K562 (cell line): ENCODE results near the gene SLC34A1. TPM values are rescaled to one million over a fixed set of nuclear protein-coding genes. Genes with fewer than 3 reads are reported as not detected.

ENCODE experiments used
- ETV1 ChIP-seq: fragments of 450-650 bp; conservative IDR thresholded peaks from 2 replicates; pipeline ENCODE4 v1.6.1; 2016; ENCODE audit warnings: missing genetic modification characterization, control low read depth, low read depth, missing compliant biosample characterization
- HBP1 ChIP-seq: fragments of 450-650 bp; formaldehyde crosslinking; IDR thresholded peaks from 2 replicates; pipeline ENCODE4 v1.4.0; 2022; ENCODE audit warnings: missing genetic modification characterization
- SP1 ChIP-seq: sonication (generic); formaldehyde crosslinking; IDR thresholded peaks from 2 replicates; pipeline ENCODE4 v1.8.1; 2022; ENCODE audit warnings: mild to moderate bottlenecking, missing genetic modification reagents
- THAP7 ChIP-seq: fragments of 250-450 bp; sonication (Bioruptor Pico); IDR thresholded peaks from 2 replicates; pipeline ENCODE4 v1.5.0; 2021
- THRB ChIP-seq: fragments of 450-650 bp; formaldehyde crosslinking; conservative IDR thresholded peaks from 2 replicates; pipeline ENCODE4 v1.4.0; 2022; ENCODE audit warnings: mild to moderate bottlenecking, missing genetic modification characterization
- ZNF143 ChIP-seq: sonication (generic); formaldehyde crosslinking; IDR thresholded peaks from 2 replicates; pipeline ENCODE4 v1.9.0; 2022; ENCODE audit warnings: mild to moderate bottlenecking, missing genetic modification reagents
- ZNF766 ChIP-seq: fragments of 200-800 bp; sonication (Bioruptor generic); conservative IDR thresholded peaks from 2 replicates; pipeline ENCODE4 v1.6.1; 2016; ENCODE audit warnings: missing genetic modification characterization, missing compliant biosample characterization
- ZNF778 ChIP-seq: fragments of 450-650 bp; formaldehyde crosslinking; IDR thresholded peaks from 2 replicates; pipeline ENCODE4 v1.4.0; 2020; ENCODE audit warnings: mild to moderate bottlenecking, moderate library complexity
- polyA plus RNA-seq, 8 experiments: library from polyadenylated mRNA; depleted of rRNA in 4 of 8; stranded (reverse) in 5 of 8; unstranded in 3 of 8; fragments of >200 nt; fragmentation: Nextera tagmentation in 2 of 8; fragmentation: Illumina TruSeq in 1 of 8; extraction: Ambion mirVana in 2 of 8; extraction: Trizol in 1 of 8; gene quantifications; 2 replicates each; pipeline versions ENCODE4 v1.2.1 to v1.2.3, GENCODE V29; 2011 to 2014; ENCODE audit warnings: inconsistent platforms in 1 of 8, missing spikeins in 1 of 8
- total RNA-seq, 7 experiments: library from RNA; depleted of rRNA in 6 of 7; stranded (reverse); fragments of >200 nt in 6 of 7; fragmentation: Illumina TruSeq in 2 of 7; extraction: Trizol in 2 of 7; gene quantifications; 2 replicates each; pipeline versions ENCODE4 v1.2.1 to v1.2.3, GENCODE V29; 2011 to 2021; ENCODE audit warnings: low replicate concordance in 1 of 7
- TF ChIP-seq, protein P1 (sequence below): fragments of 250-450 bp; sonication (Bioruptor Pico); IDR thresholded peaks from 2 replicates; pipeline ENCODE4 v1.4.0; 2020; ENCODE audit warnings: mild to moderate bottlenecking, moderate library complexity
- TF ChIP-seq, protein P2 (sequence below): sonication (generic); formaldehyde crosslinking; IDR thresholded peaks from 2 replicates; pipeline ENCODE4 v1.8.0; 2023; ENCODE audit warnings: missing genetic modification reagents, mild to moderate bottlenecking, borderline replicate concordance
- TF ChIP-seq, protein P3 (sequence below): fragments of 250-450 bp; sonication (Bioruptor Pico); IDR thresholded peaks from 2 replicates; pipeline ENCODE4 v1.4.0; 2020

SLC34A1 gene
- total and polyA plus RNA-seq, 9 of the 15 experiments (the other 6 are each of a cell fraction or from before 2014, with no cell fraction given): not detected

DNA sequence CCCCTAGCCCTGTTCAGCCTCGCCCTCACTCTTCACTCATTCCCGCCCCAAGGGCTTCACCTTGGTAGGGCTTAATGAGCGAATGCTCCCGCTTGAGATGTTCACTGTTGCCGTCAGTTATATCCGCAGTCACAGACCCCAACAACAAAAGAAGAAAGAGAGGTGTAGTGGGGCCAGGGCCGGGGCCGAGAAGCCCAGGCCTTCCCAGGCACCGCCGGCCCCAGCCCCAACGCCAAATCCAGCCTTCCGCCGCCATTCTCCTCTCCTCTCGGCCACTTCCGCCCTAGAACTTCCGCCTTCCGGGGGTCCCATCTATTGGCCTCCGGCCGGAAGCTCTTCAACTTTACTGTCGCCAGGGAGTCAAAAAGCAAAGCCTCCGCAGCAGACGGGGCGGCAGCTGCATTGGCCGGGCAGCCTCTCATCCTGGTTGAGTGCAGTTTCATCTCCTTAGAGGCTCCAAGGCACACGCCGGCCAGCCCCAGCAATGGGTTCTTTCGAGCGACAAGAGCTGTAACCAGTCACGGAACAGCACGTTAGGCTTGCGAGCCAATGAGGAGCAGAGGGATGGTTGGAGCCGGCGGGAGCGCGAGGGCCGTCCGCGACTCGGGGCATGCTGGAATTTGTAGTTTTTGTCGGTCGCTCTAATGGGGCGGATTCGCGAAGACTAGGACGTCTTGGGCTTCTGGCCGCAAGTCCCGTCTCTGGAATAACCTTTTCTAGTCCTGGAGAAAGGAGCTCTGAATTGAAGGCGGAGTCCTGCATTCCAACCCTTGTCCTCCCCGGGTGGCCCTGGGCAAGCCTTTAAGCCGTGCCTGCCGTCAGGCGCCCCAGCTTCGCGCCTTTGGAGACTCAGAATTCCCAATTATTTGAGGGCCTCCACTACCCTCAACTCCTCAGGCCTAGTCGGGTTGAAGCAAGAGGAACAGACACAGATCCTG lies 32.6 kb upstream of the SLC34A1 start, which contains the start of gene LMAN2 (continued):
- TF ChIP-seq, protein P1, sequence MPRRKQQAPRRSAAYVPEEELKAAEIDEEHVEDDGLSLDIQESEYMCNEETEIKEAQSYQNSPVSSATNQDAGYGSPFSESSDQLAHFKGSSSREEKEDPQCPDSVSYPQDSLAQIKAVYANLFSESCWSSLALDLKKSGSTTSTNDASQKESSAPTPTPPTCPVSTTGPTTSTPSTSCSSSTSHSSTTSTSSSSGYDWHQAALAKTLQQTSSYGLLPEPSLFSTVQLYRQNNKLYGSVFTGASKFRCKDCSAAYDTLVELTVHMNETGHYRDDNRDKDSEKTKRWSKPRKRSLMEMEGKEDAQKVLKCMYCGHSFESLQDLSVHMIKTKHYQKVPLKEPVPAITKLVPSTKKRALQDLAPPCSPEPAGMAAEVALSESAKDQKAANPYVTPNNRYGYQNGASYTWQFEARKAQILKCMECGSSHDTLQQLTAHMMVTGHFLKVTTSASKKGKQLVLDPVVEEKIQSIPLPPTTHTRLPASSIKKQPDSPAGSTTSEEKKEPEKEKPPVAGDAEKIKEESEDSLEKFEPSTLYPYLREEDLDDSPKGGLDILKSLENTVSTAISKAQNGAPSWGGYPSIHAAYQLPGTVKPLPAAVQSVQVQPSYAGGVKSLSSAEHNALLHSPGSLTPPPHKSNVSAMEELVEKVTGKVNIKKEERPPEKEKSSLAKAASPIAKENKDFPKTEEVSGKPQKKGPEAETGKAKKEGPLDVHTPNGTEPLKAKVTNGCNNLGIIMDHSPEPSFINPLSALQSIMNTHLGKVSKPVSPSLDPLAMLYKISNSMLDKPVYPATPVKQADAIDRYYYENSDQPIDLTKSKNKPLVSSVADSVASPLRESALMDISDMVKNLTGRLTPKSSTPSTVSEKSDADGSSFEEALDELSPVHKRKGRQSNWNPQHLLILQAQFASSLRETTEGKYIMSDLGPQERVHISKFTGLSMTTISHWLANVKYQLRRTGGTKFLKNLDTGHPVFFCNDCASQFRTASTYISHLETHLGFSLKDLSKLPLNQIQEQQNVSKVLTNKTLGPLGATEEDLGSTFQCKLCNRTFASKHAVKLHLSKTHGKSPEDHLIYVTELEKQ (CRISPR knock-in tag): no peak
- TF ChIP-seq ETV1 (tag): peak; percentile 89
- no peak for TF ChIP-seq ZNF778
- TF ChIP-seq, protein P2, sequence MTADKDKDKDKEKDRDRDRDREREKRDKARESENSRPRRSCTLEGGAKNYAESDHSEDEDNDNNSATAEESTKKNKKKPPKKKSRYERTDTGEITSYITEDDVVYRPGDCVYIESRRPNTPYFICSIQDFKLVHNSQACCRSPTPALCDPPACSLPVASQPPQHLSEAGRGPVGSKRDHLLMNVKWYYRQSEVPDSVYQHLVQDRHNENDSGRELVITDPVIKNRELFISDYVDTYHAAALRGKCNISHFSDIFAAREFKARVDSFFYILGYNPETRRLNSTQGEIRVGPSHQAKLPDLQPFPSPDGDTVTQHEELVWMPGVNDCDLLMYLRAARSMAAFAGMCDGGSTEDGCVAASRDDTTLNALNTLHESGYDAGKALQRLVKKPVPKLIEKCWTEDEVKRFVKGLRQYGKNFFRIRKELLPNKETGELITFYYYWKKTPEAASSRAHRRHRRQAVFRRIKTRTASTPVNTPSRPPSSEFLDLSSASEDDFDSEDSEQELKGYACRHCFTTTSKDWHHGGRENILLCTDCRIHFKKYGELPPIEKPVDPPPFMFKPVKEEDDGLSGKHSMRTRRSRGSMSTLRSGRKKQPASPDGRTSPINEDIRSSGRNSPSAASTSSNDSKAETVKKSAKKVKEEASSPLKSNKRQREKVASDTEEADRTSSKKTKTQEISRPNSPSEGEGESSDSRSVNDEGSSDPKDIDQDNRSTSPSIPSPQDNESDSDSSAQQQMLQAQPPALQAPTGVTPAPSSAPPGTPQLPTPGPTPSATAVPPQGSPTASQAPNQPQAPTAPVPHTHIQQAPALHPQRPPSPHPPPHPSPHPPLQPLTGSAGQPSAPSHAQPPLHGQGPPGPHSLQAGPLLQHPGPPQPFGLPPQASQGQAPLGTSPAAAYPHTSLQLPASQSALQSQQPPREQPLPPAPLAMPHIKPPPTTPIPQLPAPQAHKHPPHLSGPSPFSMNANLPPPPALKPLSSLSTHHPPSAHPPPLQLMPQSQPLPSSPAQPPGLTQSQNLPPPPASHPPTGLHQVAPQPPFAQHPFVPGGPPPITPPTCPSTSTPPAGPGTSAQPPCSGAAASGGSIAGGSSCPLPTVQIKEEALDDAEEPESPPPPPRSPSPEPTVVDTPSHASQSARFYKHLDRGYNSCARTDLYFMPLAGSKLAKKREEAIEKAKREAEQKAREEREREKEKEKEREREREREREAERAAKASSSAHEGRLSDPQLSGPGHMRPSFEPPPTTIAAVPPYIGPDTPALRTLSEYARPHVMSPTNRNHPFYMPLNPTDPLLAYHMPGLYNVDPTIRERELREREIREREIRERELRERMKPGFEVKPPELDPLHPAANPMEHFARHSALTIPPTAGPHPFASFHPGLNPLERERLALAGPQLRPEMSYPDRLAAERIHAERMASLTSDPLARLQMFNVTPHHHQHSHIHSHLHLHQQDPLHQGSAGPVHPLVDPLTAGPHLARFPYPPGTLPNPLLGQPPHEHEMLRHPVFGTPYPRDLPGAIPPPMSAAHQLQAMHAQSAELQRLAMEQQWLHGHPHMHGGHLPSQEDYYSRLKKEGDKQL (CRISPR knock-in tag): no peak
- TF ChIP-seq SP1 (CRISPR knock-in tag): peak; percentile 91
- TF ChIP-seq ZNF766 (CRISPR knock-in tag): no peak; the same call in 1 of the 2 replicates
- TF ChIP-seq HBP1 (CRISPR knock-in tag): 0 out of 2 replicates have a peak, but pooled peaks have one; percentile 50
- TF ChIP-seq THRB: peak; percentile 63; the same call in 1 of the 2 replicates
- TF ChIP-seq, protein P3, sequence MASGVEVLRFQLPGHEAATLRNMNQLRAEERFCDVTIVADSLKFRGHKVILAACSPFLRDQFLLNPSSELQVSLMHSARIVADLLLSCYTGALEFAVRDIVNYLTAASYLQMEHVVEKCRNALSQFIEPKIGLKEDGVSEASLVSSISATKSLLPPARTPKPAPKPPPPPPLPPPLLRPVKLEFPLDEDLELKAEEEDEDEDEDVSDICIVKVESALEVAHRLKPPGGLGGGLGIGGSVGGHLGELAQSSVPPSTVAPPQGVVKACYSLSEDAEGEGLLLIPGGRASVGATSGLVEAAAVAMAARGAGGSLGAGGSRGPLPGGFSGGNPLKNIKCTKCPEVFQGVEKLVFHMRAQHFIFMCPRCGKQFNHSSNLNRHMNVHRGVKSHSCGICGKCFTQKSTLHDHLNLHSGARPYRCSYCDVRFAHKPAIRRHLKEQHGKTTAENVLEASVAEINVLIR (CRISPR knock-in tag): peak; percentile 11; the same call in 1 of the 2 replicates
- no peak for TF ChIP-seq THAP7 (CRISPR knock-in tag)
- TF ChIP-seq ZNF143: peak; percentile 95
